HS-27A (cell line): ENCODE results near the gene WDR7.
A peak's percentile ranks its signal among the peaks of the same experiment; 100 is the strongest.
"Not testable (repeated sequence)": the region's sequence is repeated elsewhere in the genome, so short reads cannot be mapped to it uniquely, and the experiment has no call there.

ENCODE experiments used
- DNase-seq: peaks from one replicate; pipeline ENCODE4 v3.0.0-alpha.2; 2012; ENCODE audit warnings: low read depth, missing footprints

The WDR7 gene

DNA sequence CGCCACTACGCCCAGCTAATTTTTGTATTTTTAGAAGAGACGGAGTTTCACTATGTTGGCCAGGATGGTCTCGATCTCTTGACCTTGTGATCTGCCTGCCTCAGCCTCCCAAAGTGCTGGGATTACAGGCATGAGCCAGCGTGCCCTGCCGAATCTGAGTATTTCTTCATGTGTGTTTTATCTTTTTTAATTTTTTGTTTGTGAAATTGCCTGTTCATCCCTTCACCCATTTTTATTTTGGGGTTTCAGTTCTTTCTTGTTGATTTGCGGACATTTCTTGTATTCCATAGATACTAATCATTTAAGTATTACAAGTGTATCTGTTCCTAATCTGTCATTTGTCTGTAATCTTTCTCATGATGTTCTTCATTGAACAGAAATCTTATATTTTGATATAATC, 3.1 kb downstream of the WDR7 start:
- not testable (repeated sequence) for DNase-seq

- no peak for DNase-seq
Measured at GRCh38 chr18:56658261-56658660, 7.1 kb downstream of the WDR7 start.

DNA sequence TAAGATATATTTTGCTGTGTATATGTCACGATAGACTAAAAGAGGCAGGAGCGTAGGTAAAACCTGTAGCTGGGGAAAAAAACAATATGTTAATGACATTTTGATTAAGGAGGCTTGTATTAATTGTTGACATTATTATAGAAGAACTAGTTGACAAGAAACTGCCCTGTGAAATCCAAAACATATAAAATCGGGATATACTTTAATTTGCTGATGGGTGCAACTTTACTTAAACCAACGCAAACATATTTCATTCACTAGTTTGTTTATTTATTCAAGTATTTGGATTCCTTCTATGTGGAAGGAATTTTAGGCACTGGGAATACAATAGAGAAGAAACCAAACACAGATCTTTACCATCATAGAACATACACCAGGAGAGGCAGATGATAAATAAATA, 8.0 kb downstream of the WDR7 start:
- DNase-seq, result no peak

GRCh38 chr18:56660655-56661054, 9.5 kb downstream of the WDR7 start:
- no peak for DNase-seq

GRCh38 chr18:56661360-56662062, 10.4 kb downstream of the WDR7 start:
- DNase-seq, result no peak

DNA sequence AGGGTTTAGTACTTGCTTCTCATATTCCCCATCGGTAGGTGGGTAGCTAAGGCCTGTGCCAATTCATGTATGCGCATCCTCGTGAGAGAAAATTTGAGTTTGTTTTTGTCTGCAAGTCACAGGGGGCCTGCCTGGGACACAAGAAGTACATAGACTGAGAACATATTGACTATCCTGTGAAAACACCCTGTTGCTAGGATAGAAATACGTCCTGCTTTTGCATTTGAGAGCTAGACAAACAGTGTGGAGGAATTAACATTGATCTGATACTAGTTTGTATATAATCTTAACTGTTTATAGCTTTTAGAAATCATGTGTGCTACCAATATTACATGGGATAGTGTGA, 10.9 kb downstream of the WDR7 start:
- no peak for DNase-seq

- DNase-seq, result no peak
Measured at GRCh38 chr18:56662502-56662901, 11.3 kb downstream of the WDR7 start.

DNA sequence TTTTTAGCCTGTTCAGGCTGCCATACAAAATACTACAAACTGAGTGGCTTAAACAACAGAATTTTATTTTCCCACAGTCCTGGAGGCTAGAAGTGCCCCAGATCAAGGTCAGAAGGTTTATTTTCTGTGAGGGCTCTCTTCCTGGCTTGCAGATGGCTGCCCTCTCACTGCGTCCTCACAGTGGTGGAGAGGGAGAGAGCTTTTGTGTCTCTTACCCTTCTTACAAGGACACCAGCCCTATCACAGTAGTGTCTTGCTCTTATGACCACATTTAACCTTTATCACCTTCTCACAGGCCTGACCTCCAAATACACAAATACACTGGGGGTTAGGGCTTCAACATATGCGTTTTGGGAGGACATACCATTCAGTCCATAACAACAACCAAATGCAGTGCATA, 11.7 kb downstream of the WDR7 start:
- no peak for DNase-seq

DNA sequence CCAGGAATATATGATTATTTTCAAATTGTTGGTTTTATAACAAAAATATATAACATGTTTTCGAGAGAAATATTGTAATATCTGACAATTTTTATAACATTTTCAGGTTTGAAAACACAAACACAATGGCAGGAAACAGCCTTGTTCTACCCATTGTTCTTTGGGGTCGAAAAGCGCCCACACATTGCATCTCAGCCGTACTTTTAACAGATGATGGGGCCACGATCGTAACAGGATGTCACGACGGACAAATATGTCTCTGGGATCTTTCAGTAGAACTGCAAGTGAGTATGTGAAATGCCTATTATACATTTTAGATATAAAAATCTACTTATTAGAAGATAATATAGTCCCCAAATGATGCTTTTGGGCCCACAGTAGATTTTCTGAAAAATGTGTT, 21.2 kb downstream of the WDR7 start:
- DNase-seq, result no peak

DNA sequence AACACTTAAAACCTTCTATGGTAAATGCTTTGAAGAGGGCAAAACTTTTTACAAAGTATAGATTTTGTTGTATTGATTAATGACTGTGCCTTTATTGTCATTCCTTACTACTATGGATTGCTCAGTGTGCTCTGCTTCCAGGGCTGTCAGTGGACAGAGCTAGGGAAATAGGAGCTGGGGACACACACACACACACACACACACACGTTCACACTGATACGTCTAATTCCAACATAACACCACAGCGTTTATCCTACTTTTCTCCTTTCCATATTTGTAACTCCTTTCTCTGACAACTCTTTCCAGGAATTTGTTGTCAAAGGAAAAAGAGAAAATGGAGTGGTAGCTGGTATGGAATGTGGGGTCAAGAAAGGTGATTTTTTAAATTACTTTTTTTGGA, 21.8 kb downstream of the WDR7 start:
- DNase-seq, result no peak

DNA sequence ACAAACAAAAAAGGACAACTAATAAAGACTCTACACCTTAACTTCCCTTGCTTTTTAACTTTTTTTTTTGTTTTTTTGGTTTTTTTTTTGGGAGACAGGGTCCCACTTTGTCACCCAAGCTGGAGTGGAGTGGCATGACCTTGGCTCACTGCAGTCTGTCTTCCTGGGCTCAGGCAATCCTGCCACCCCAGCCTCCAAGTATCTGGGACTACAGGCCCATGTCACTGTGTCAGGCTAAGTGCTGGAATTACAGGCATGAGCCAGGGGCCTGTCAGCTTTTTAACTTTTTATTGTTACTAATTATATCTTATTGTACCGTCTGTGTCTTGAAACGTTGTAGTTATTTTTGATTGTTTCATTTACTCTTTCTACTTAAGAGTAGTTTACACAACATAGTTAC, 25.5 kb downstream of the WDR7 start:
- no peak for DNase-seq

GRCh38 chr18:56678836-56679565, 27.8 kb downstream of the WDR7 start:
- DNase-seq, result no peak

DNA sequence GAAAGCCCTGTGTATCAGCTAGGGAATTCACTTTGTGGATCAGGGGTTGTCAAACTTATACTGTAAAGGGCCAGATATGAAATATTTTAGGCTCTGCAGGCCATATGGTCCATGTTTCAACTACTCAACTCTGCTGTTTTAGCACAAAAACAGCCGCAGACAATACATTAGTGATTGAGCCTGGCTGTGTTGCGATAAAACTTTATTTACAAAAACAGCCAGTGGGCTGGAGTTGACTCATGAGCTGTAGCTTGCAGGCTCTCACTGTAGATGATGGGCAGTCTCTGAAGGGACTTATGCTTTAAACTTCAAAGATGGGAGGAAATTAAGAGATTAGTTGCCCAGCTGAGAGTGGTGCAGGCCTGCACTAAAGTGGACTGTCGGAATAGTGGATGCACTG, 33.1 kb downstream of the WDR7 start:
- no peak for DNase-seq

GRCh38 chr18:56691530-56691929, 40.4 kb downstream of the WDR7 start:
- no peak for DNase-seq

- DNase-seq, result no peak
Measured at GRCh38 chr18:56696966-56697365, 45.8 kb downstream of the WDR7 start.

GRCh38 chr18:56702946-56703345, 51.8 kb downstream of the WDR7 start:
- DNase-seq, result peak; percentile 11

- peak; percentile 53 for DNase-seq
Measured at GRCh38 chr18:56709463-56709862, 58.3 kb downstream of the WDR7 start.

GRCh38 chr18:56711708-56712445, 60.7 kb downstream of the WDR7 start:
- no peak for DNase-seq

DNA sequence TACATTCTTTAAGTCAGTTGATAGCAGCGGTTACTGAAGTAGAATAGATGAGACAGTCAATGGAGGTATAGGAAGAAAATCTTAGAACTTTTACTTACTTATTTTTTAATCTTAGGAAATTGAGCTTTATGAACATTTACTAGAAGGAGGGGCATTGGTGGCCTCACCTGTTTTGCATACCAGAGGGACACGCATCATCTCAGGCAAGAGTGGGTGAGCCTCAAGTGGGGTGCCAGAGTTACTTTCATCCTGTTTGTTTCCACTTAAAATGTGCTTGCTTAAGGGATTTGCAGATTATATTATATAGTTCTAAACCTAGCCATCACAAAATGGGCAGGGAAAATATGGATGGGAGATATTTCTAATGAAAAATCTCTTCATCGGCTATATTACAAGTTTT, 61.6 kb downstream of the WDR7 start:
- DNase-seq, result no peak

GRCh38 chr18:56715121-56715520, 64.0 kb downstream of the WDR7 start:
- peak; percentile 1 for DNase-seq

DNA sequence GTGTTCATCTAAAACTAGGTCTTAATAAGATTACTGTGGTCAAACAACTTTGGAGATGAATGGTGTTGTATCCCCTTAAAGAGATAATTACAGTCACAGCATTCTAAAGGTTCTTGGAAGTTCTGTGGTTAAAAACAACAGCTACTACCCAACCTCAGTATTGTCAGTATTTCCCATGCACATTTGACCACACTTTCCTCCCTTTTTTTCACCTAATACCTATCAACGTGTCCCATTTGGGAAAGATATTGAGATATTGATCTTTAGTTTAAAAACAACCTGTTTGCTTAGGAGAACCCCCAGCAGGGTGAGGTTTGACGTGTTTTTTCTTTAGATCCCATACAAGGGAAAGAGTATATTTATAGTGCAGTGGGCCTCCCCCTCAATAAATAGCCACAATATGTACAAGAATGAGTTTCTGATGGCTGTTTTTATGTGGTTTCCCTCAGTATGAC, 65.6 kb downstream of the WDR7 start:
- DNase-seq, result no peak

- DNase-seq, result no peak
Measured at GRCh38 chr18:56721031-56721430, 69.9 kb downstream of the WDR7 start.

DNA sequence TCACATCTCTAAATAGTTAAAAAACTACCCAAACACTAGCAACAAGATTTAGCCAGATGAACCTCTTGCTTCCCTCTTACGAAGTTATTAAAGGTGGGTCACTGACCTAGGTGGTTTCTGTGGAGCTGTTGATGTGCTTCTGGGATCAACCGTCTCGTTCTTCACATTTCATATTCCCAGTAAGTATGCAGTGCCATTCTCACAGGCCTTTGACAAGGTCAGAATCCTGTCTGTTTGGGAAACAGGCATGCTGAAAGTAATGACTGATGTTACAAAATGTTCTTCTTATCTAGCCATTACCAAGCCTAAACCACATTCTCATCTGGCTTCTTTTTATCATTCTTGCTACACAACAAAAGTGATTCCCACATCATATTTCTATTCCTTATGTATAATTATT, 70.3 kb downstream of the WDR7 start:
- no peak for DNase-seq
